ENCODE data around the gene CHST5.
"Not testable (repeated sequence)": the region's sequence is repeated elsewhere in the genome, so short reads cannot be mapped to it uniquely, and the experiment has no call there.

Gene CHST5

DNA sequence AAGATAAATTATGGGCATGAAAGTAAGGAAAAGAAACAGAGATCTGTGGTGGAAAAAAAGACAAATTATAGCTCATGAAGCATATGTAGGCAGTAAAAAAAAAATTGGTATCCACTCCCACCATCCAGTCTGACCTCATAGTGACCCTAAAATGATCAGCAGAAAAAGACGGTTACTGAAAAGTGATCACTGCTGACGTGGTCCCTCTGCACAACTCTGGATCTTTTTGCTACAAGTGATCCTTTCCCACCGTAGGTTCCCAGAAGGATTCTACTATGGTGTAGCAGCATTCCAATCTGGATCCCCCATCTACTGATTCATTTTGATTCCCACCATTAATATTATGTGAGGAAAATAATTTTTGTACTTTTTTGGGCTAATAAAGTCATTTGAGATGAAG is 29.8 kb downstream of the CHST5 start:
- DNase-seq (ENCODE audit: low read depth in 2 of 2): no peak

DNA sequence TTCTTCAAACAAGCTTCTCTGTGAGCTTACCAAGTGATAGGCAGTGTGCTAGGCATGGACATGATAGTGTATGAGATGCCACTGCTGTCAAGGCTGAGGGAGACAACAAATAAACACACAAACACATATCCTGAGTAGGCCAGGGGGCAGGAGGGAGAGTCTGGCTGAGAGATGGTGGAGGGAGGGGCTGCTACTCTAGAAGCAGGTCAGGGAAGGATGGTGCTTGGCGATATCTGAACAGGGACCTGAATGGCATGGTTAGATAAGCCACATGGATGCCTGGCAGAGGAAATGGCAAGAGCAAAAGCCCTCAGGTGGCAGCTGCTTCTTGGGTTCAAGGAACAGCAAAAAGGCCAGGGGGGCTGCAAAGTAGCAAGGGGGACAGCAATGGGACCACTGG is 32.1 kb downstream of the CHST5 start:
- no peak for DNase-seq (ENCODE audit: low read depth in 2 of 2)

DNA sequence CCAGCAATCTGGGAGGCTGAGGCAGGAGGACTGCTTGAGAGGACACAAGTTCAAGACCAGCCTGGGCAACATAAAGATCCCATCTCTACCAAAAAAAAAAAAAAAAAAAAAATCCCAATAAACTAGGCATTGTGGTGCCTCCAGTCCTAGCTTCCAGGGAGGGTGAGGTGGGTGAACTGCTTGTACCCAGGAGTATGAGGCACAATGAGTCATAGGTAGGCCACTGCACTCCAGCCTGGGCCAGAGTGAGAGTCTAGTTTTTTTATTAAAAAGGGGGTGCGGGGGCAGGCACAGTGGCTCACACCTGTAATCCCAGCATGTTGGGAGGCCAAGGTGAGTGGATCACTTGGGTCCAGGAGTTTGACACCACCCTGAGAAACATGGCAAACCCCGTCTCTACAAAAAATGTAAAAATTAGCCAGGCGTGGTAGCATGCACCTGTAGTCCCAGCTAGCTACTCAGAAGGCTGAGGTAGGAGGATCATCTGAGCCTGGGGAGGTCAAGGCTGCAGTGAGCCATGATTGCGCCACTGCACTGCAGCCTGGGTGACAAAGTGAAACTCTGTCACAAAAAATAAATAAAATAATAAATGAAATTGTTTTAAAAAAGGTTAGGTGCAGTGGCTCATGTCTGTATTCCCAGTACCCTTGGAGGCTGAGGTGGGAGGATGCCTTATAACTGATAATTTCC is 32.8 kb downstream of the CHST5 start:
- DNase-seq (ENCODE audit: low read depth in 2 of 2): no peak

DNA sequence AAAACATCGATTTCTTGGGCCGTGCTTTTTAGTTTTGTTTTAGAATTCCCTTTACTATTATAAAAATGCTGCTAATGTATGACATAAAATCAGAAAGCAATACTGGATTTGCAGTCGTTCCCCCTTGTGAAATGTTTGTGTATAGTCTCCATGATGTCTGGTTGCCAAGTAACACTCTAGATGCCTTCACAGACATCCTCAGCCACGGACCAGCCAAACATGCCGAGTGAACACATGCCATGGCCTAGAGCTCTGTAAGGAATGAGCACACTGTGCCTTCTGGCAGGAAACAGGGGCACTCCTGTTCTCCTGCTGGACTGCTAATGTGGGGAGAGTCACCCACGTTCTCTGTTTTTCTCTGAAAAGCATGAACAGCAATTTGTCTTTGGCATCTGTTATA is 34.1 kb downstream of the CHST5 start:
- DNase-seq (ENCODE audit: low read depth in 2 of 2): not testable (repeated sequence)

DNA sequence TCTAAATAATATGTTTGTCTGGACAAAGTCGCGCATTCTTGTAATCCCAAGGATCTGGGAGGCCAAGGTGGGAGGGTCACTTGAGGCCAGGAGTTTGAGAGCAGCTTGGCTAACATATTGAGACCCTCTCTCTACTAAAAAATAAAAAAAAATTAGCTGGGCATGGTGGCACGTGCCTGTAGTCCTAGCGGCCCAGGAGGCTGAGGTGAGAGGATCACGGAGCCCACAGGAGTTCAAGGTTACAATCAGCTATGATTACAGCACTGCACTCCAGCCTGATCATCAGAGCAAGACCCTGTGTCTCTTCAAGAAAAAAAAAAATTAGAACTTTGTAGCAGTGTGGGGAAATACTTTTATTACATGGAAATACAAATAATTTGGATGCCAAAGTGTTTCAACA is 34.5 kb downstream of the CHST5 start:
- no peak for DNase-seq (ENCODE audit: low read depth in 2 of 2)

DNA sequence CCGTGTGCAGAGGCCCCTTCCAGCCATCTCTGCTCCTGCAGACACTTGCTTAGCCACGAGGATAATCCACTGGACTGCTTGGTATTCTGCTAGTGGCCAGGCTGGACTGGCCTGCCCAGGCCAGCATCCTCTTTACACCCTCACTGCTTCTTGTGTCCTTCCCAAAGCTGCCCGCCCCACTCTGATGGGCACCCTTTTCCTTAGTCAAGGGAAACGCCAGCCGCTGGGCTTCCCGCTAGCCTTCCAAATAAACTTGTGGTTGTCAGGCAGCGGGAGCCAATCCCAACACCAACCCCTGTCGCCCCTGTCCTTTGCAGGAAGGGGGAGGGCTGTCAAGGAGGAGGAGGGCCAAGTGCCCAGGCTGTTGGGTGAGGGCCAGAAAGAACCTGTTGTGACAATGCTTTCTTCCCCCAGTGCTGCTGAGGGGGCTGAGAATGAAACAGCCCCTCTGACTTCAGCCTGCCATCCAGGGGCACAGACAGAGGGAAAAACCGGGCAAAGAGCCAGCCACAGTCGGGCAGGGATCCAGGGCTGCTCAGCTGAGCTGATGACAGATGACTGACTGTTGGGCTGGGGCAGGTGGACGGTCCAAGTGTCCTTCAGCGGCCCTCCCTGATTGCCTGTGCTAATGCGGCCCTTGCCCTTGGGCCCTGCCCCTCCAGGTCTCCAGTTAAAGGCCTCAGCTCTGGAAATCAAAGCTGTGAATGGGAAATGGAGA is 37.1 kb downstream of the CHST5 start:
- DNase-seq (ENCODE audit: low read depth in 2 of 2): not testable (repeated sequence)

DNA sequence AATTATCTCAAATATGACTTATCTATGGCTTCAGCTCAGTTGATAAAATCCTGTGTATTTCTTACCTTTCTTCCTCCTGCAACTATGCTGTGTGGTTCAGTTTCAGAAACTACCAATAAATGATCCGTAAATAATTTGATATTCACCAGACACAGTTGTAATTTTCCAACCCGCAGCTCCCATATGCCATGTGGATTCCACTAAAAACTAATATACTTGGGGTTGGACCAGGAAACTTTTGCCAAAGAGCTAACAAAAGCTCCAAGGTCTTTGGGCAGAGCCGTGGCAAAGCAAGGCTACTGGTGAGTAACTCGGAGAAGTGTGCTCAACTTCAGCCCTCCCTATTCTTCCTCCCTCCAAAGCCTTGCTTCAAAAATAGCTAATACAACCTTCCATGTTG is 38.4 kb downstream of the CHST5 start:
- DNase-seq (ENCODE audit: low read depth in 2 of 2): no peak

DNA sequence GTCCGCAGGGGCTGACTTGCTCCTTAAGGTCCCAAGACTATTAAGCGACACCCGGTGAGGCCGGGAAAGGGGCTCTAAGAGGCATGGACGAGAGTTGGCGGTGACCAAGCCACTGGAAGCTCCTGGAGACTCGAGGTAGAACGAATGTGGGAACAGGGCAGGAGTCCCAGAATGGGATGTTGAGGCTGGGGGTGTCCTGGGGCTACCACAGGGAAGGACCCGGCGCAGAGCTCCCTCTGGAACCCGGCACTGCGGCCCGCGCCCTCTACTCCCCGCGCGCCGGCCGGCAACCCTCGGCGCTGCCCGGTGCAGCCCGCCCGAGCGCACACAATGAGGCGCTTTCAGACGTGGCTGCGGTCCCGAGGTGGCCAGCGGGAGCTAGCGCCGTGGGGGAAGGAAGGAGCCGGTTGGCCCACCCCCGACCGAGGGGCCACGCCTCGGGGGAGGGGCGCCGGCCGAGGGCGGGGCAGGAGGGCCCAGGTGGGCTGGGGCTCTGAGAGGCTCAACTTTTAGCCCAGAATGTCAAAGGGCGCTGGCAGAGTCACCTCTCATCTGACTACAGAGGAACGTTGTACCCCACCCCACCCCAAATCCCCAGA is 40.7 kb downstream of the CHST5 start, which contains the start of gene CHST6:
TSS of gene CHST6 (minus strand) at position 366 of the 599 bp plus-strand sequence. CDS start 15,613 bp downstream, outside the sequence.
- no peak for DNase-seq (ENCODE audit: low read depth in 2 of 2)

DNA sequence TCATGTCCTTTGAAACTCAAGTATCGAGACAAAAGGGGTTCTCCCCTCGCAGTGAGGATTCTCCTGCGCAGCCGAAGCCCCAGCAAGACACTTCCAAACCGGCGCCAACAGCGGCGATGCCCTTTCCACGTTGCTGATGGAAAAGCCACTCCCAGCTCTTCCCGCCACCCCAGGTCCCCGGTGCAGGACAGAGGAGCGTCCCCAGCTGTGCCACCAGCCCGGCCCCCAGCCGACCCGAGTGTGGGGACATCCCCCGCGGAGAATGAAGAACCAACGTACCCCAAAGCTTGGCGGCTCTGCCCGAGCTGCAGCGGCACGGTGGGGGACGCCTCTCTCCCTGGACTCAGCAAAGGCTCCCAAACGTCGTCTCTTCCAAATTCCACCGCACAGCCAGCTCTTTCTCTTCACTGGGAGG is 41.2 kb downstream of the CHST5 start:
- no peak for DNase-seq (ENCODE audit: low read depth in 2 of 2)

DNA sequence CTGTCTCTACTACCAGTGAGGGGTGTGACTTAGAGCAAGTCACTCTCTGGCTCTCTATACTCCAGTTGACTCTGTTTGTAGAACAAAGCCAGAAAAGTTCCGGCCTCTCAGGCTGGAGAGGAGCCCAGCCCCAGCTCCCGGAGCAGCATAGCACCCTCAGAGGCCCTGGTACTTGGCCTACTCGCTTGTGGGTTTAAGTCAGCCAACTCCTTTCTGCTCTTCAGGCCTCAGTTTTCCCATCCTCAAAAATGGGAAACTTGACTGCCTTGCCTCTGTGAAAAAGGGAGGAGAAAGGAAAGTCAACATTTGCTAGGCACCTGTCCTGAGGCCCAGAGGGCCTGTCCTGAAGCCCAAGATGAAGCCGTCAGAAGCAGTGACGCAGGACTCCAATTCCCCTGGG is 41.7 kb downstream of the CHST5 start:
- no peak for DNase-seq (ENCODE audit: low read depth in 2 of 2)

DNA sequence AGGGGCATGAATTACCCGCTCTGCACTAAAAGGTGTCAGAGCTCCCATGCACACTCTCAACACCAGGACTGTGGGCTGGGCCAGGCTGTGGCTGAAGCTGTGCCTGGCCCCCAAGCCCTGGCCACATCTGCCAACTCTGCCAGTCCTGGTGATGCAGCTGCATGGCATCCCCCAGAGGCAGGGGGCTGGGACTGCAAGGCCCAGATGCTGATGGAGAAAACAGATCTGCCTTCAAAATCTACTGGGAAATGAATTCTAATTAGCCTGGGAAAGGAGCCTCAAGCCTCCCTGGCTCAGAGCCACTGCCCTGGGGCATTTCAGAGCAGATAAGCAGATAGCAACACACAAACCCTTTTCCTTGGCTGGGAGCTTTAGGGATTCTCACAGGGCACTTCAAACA is 44.0 kb downstream of the CHST5 start:
- DNase-seq (ENCODE audit: low read depth in 2 of 2): no peak

DNA sequence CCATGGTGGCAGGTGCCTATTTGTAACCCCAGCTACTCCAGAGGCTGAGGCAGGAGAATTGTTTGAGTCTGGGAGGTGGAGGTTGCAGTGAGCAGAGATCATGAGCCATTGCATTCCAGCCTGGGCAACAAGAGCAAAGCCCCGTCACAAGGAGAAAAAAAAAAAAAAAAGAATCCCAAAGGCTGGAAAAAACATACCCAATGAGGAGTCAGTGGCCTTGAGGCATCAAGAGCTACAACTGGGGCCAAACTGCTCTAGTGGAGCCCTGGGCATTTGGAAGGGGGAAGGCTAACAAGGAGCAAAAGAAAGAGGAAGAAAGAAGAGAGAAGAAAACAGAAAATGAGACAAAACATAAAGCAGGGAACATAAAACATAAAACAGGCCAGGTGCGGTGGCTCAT is 47.6 kb downstream of the CHST5 start:
- no peak for DNase-seq (ENCODE audit: low read depth in 2 of 2)

DNA sequence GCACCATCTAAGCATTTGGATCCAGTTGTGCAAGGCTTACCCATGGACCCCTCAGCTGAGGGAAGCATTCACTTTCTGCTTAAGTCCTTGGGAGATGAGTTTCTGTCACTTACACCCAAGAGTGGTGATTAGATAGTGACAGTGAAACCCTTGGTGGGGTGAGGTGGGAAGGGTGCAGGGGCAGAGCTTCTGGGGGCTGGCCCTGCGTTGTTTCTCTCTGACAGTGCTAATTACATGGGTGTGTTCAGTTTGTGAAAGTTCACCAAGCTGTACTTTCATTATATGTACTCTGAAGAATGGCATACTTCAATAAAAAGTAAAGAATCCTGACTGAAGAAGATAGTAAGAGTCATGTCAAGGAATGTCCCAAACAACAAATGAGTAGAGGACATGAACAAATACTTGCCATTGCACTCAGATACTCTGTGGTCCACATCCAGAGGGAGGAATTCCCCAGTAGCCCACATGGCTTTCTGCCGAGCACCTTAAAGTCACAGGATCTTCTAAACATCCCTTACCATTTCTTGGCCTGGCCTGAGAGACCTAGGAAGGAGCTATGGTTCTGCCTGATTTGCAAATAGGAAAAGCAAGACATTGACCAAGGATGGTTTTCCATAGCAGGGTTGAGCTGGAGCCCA is 49.1 kb downstream of the CHST5 start:
- DNase-seq (ENCODE audit: low read depth in 2 of 2): no peak

DNA sequence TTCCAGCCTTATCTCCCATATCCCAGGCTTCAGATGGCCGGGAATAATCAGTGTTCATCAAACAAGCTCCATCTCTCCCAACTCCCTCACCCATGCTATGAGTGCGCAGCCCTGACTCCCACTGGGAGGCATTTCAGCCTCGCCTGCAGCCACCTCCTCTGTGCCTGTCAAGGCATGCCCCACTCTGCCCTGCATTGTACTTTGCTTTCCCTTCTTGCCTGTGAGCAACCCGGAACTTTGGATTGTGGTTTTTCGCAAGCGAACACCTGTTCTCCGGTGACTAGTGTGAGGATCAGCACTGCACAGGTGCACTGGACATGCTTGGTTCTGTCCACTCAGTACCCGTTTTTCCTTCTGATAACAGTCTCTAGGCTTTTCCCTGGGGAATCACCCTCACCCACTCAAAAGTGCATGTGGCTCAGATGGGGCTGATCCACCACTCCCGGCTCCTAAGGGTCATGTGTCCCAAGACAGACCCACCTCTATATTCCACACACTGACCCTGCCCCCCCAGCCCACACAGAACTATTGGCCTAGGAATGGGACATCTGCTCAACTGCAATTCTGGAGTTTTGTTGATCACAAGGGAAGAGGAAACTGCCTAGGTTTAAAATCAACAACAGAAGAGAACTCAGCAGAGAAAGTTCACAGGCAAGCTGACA is 49.8 kb downstream of the CHST5 start:
- no peak for DNase-seq (ENCODE audit: low read depth in 2 of 2)

DNA sequence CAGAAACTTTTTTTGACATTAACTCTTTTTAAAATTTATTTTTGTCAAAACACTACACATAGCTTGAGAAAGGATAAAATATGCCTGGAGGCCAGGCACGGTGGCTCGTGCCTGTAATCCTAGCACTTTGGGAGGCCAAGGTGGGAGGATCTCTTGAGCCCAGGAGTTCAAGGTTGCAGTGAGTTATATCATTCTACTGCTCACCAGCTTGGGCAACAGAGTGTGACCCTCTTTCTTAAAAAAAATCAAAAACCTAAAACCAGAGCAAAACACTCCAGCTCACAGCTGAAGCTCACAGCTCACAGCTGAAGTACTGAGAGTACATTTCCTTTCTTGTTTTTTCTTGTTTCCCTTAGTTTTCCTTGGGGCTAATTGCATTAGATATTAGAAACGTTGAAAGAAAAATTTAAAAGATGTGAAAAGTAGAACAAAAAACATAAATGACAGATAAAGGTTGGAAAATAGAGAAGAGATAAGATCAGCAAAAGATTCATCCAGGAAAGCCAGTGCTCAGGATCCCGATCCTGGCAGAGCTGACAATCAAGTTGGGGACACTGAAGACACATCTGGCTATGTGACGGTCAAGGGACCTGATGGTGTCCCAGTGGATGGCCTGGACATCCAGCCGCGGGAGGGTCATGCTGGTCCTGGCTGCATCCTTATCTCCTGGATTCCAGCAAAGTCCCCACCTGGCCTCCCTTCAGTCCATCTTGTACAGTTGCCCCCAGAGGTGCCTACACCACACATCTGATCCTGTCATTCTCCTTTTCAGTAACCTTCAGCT is 50.5 kb downstream of the CHST5 start:
- no peak for DNase-seq (ENCODE audit: low read depth in 2 of 2)

DNA sequence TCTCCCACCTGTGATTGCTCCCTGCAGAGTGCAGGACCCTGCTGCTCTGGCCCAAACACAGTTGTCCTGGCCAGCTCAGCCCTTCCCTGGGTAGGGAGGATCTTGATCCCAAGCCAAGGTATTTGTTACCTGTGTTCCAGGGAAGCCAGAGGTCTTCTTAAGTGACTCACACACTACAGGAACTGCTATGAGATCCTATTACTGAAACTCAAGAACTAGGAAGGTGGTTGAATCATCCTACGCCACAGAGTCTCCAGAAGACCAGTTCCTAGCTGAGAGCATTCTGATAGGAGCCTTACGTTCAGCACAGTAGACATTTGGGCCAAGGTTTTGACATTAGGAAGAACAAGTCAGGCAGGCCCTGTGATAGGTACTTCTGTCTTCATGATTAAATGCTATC is 52.7 kb downstream of the CHST5 start:
- DNase-seq (ENCODE audit: low read depth in 2 of 2): no peak

DNA sequence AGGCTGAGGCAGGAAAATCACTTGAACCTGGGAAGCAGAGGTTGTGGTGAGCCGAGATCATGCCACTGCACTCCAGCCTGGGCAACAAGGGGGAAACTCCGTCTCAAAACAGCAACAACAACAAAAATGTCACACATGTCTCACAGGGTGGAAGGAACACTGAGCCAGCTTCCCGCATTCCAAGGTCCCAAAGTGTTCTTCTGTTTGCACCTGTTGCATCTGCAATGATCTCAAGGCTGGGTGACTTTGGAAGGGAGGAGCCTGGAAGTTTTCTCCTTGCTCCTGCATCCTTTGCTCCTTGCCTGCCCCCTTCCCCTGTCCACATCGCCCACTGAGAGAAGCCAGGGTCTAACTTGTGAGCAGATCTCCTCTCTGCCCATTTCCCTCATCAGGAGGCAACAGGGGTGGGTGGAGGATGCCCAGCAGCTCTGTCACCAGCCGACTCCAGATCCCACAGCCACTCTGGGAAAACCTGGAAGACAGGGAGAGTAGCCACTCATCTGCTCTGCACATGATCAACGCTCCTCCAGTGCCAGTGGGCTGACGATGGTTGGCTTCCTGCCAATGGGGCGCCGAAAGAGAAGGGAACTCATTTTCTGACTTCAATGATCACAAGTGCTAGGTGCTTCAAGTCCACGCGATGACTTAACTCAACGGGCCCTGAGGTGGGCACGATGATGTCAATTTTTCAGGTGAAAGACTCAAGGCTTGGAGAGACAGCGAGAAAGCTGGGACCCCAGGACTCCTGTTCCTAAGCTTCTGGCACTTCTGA is 53.3 kb downstream of the CHST5 start:
- DNase-seq (ENCODE audit: low read depth in 2 of 2): no peak

DNA sequence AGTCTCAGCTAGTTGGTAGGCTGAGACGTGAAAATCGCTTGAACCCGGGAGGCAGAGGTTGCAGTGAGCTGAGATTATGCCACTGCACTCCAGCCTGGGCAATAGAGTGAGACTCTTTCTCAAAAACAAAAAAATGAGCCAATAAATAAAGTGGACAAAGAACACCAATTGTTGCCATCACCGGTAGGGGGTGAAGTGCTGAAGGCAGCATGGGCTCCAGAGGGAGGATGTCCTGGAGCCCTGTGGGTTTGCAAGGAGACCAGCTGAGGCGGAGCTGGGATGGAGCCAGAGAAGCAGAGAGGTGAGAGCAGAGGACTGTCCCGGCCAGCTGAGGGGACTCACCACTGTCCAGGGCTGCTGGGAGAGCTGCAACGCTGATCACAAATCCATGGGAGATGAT is 54.4 kb downstream of the CHST5 start:
- no peak for DNase-seq (ENCODE audit: low read depth in 2 of 2)

DNA sequence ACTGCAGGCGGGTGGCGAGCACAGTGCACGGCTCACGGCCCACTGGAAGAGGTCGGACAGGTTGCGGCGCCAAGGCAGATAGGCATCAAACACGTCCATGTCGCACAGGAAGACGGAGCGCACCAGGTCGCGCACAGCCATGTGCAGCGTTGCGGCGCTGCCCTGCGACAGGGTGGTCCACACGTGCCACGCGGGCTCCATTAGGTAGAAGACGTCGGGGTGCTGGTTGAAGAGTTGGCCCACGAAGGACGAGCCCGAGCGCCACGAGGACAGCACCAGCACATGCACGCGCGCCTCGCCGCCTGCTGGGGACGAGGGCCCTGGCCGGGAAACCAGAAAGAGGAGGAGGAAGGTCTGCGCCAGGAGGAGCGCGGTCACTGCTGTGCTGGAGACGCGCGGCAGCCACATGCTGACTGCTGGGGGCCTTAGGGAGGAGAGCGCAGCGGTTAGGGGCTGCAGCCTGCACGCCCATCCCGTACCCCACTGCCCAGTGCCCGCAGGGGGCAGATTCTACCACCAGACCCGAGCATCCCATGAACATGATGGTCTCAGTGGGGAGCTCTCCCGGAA is 56.4 kb downstream of the CHST5 start:
- DNase-seq (ENCODE audit: low read depth in 2 of 2): no peak

Data from activated CD8-positive, alpha-beta memory T cell treated with anti-CD3 and anti-CD28 coated beads for 4 hours (primary cell).